HG03442 (cell line): ENCODE measurements around the gene TMEM250.
"Not testable (repeated sequence)": the region's sequence is repeated elsewhere in the genome, so short reads cannot be mapped to it uniquely, and the experiment has no call there.

Source experiments
- ATAC-seq: cut with Tn5 transposase; IDR thresholded peaks from one replicate; pipeline ENCODE4 v1.9.1; 2021; ENCODE audit warnings: mild to moderate bottlenecking, moderate library complexity; ENCODE audit not compliant: unreplicated experiment

TMEM250 gene, protein sequence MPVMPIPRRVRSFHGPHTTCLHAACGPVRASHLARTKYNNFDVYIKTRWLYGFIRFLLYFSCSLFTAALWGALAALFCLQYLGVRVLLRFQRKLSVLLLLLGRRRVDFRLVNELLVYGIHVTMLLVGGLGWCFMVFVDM

DNA sequence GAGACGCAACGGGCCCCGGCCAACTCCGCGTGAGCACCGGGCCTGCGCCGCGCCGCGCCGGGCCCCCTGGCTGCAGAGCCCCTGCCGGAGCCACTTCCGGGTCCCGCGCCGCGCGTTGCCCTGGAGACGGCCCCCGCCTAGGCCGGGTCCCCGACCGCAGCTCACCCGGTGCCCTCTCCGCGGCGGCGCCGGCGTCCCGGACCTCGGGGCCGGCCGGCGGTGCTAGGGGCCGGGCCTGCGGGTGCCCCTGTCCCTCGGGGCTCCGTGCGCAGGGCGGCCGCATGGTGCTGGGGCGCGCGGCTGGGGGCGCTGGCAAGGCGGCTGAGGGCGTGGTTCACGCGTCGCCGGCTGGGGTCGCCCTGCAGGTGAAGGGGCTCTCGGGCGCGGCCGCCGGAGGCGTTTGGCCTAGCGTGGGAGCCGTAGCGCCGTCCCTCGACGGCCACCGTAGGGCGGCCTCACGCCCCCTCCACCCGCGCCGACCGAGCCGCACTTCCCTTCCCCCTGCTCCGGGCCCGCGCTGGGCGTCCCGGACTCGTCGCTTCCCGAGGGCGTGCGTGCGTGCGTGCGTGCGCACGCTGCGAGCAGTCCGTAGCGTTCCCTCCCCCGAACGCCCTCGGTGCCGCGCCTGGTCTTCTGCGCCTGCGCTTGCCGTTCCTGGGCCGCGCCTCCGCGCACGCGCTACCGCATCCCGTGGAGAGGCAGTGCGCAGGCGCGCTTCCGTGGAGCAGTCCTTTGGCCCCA lies at the start of gene TMEM250:
Gene TMEM250, minus strand, starts transcription at position 556 of the 741 bp plus-strand sequence. CDS start 1,975 bp downstream, outside the sequence.
- peak; percentile 76 for ATAC-seq

DNA sequence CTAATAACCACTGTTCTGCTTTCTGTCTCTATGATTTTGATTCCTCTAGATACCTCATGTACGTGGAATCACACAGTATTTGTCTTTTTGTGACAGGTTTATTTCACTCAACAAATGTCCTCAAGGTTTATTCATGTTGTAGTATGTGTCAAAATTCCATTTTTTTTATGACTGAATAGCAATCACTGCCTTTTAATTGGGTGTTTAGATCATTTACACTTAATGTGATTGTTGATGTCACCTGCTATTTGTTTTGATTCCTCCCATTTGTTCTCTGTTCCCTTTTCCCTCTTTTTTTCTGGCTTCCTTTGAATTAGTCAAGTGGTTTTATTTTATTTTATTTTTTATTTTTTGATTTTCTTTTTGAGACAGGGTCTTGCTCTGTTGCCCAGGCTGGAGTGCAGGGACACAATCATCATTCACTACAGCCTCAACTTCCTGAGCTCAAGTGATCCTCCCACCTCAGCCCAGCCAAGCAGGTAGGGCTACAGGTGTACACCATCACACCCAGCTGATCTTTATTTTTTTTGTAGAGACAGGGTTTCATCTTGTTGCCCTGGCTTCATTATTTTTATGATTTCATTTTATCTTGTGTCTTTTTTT lies 44.7 kb upstream of the TMEM250 start:
- no peak for ATAC-seq

DNA sequence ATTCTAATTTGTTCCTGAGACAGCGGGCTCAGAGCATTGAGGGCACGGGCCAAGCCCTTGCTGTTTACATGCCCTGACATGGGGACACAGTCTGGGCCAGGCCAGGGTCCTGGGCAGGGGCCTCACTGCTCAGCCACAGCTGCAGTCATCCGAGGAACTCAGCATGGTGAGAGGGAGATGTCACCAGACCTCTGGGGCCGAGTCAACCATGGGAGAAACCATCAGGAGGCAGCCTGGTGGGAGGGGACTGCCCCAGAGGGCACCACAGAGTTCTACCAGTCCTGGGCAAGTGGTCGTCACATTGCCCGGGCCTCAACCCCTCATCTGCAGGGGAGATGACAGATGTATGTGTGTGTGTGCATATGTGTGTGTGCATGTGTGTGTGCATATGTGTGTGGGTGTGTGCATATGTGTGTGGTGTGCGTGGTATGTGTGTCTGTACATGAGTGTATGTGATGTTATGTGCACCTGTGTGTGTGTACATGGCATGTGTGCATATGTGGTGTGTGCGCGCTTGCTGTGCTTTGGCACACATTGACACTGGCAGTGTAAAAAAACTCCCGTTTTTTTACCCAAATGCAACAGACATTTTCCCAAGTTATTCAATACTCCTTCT lies 42.4 kb upstream of the TMEM250 start:
- ATAC-seq = no peak

DNA sequence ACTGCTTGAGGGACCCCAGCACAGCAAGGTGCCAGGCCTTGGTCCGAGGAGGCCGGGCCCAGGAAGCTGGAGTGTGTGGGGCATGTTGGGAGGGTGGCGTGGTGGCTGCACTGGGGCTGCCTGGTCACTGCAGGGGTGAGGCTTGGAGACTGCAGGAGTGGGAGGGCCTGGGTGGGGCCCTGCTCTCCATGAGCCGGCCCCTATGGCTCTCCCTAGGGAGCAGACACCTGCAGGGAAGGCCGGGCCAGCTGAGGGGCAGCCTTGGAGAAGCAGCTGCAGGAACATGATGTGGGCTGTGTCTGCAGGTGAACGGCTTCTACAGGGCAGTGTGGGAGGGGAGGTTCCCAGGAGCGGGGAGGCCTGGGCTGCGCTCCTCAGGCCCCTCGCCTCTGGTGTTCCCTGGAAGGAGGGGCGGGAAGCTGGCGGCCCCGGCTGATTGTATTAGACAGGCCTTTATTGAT lies 41.7 kb upstream of the TMEM250 start:
- ATAC-seq = no peak

DNA sequence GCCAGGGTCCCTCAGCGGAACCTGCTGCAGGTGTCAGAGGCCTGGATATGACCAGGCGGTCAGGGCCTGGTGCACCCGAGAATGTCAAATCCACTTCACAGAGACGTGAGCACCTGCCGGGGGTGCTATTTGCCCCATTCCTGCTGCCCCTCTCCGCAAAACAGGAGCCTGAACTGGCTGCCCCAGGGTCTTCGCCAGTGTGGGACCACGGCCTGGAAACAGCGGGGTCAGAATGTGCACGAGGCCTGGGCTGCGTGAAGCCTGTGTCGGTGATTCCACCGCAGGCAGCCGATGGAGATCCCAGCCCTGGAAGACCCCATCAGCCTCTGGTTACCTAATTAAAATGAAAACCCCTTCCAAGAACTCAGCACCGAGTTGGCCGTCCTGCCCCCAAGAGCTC lies 41.2 kb upstream of the TMEM250 start:
- ATAC-seq = no peak

DNA sequence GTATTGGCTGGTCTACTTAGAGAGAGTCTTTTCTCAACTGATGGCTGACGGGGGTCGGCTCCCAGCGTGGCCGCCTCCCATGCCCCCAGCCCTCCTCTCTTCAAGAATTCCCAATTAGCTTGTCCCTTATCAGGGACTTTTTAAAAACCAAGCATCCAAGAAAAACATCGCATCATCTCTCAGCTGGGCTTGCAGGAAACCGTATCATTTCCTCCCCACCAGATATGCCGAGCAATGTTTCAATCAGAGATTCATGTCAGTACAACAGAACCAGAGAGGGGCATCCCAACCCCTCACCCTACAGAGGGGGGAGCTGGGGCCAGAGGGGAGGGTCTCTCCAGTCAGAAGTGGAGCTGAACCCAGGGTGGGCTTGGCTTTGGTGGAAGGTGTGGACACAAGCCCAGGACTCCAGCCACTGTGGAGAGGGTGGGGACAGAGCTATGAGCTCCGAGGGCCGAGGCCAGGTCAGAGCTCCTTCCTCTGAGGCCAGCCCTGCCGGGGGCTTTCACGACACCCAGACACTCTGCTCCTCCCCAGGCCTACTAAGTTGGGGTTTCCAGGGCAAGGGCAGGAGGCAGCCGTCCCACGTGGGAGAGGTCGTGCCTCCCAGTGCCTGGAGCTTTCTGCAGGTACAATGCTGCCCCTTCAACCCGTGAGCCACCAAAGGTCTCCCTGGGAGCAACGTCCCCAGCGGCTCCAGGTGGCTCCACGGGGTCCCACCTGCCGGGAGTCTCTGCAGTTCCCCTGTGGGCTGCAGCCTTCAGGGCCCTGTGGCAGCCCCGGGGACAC lies 39.0 kb upstream of the TMEM250 start:
- ATAC-seq = no peak

DNA sequence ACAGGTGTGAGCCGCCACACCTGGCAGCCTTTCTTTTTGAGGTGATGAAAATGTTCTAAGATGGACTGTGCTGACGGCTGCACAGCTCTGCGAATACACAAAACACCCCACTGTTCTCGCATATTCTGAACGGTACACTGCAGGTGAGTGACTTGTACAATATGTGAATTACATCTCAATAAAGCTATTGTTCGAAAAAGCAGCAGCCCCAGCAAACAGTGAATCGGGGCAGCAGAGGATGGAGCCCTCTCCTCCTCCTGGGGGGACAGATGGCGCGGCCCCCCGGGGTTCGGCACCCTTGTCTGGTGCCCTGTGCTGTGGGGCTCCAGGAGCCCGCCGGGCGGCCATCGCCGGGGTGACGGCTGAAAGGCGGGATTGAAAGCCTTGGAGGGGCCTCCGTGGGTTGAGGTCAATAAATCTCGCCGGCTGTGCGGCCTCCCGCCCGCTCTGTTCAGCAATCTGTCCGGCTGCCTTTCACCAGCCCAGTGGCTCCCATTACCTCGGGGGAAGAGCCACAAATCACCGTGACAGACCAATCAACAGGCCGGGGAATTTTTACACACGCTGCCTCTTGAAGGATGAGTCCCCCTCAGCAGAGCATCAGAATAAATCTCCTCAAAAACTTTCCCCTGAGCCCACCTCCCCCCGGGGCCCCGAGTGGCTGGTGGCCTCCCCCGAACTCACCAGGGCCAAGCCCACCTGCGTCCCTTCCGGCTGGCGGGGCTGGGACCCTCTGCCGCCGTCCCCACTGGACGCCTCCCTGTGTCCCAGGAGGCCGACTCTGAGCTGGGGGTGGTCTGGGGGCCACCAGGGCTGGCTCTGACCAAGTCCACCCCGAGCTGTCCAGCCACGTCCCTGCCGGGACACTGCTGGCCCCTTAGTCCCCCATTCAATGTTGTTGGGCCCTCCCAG lies 37.8 kb upstream of the TMEM250 start:
- no peak for ATAC-seq

DNA sequence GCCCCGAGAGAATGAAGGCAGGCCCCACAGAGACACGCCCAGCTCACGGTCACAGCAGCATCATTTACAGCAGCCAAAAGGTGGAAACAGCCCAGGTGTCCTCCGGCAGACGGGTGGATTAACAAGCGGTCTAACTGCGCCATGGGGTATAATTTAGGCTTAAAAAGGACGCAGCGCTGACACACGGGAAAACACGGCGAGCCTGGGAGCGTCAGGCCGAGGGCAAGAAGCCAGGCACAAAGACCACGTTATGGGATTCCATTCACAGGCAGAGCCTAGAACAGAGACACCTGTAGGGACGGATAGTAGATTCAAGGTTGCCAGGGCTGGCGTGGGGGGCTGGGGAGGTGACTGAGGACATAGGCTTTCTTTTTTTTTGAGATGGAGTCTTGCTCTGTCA lies 36.9 kb upstream of the TMEM250 start:
- no peak for ATAC-seq

DNA sequence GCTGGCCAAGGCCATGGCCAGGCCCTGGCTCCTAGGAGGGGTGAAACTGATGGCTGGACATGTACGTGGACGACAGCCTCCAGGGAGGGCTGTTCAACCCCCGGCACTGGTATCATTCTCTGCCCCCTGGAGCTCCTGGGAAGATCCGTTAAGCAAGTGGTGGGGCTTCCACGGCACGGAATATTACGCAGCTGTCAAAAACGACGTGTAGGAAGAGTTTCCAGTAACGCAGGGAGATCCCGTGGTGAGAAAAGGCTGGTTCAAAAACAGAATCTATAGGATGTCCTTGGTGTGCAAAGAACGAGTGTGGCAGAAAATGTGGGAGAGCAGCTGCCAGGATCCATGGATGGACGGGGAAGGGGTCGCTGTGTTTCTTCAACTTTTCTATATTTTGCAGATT lies 36.3 kb upstream of the TMEM250 start:
- no peak for ATAC-seq

DNA sequence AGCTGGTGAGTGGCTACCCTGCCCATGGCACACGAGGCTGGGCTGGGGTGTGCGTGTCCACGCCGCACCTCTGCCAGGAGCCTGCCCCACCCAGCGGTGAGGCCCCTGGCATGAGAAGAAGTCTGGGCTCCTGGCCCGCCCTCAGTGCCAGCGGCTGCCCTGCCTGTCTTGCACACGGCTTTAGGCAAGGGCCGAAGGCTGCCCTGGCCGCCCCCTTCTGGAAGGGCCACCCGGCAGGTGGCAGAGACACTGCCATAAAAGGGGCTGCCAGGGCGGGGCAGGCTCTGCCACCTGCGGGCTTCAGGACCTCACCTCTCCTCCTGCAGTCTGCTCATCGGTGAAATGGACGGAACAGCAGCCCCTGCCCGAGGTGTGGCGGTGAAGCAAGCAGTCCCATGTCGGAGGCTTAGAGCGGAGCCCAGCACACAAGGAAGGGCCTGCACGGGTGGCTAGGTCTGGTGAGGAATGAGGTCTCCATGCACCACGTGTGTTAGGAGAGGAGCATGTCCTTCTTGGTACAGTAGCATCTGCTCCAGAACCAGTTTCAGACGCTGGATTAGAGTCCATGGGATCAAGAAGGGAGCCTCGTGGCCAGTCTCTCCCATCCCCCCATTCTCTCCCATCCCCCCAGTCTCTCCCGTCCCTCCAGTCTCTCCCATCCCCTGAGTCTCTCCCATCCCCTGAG lies 34.8 kb upstream of the TMEM250 start:
- no peak for ATAC-seq

DNA sequence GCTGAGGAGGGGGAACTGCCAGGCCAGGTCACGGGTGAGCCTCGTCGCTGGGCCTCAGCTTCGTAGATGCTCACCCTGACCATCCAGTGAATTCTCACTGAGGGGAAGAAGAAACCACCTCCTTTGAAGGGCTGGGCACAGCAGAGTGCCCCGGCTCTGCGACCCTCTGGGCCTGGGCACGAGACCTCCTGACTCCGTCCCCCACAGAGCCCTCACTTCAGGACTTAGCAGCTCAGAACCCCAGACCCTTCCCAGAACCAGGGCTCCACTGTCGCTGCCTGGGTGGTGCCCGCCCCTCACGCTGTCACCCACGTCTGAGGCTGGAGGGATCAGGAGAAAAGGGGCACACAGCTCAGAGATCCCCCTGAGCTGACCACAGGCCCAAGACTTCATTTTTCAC lies 34.3 kb upstream of the TMEM250 start:
- no peak for ATAC-seq

DNA sequence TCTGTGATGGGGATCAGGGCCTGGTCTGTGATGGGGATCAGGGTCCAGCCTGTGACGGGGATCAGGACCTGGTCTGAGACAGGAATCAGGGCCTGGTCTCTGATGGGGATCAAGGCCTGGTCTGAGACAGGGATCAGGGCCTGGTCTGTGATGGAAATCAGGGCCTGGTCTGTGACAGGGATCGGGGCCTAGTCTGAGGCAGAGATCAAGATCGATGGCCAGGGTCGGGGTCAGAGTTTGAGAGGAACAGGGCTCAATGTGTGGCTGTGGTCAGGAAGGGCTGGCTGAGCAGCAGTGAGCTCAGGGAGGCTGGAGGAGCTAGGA lies 33.8 kb upstream of the TMEM250 start:
- ATAC-seq = no peak

DNA sequence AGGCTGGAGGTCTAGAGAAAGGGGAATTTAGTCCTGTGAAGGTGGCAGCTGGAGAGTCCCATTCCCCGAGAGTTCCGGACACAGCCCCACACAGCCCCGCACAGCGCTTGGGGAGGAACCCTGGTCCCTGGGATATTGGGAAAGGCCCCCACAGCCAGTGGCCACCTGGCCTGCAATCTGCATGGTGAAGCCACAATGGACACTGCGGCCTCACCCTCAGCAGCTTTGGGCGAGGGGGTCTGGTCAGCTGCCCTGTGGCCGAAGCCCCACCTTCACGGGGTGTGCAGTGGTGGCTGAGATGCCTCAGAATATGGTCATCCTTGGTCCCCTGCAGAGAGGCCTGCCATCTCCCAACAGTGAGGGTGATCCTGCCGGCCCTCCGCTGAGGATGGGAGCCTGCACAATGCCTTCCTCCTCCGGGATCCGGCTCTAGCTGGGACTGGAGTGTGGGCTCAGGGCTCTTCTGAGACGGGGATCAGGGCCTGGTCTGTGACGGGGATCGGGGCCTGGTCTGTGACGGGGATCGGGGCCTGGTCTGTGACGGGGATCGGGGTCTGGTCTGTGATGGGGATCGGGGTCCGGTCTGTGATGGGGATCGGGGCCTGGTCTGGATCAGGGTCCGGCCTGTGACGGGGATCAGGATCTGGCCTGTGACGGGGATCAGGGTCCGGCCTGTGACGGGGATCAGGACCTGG lies 33.3 kb upstream of the TMEM250 start:
- ATAC-seq = no peak

DNA sequence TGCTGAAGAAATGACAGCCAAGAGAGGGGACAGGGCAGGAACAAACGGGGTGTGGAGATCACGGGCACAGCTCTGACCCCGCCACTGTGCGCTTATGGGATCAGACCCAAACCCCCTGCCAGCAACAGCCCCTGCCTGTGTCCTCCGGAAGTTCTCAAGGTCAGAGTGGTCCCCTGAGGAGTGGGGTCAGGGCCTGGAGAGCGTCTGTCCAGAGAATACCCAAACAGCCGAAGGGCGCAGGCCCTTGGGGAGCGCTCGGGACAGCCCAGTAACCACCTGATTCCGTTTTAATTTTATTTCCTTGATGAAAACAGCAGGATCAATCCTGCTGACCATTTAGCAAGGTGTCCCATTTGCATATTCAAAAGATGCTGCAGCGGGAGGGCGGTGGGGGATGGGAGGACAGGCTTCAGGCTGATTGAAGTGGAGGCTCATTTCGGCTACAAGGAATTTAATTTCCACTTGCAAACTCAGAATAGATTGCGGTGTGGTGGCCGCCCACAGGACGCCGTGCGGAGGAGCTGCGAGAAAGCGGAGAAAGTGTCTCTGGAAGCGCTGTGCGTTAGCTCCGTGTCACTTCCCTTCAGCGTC lies 32.6 kb upstream of the TMEM250 start:
- ATAC-seq = no peak

DNA sequence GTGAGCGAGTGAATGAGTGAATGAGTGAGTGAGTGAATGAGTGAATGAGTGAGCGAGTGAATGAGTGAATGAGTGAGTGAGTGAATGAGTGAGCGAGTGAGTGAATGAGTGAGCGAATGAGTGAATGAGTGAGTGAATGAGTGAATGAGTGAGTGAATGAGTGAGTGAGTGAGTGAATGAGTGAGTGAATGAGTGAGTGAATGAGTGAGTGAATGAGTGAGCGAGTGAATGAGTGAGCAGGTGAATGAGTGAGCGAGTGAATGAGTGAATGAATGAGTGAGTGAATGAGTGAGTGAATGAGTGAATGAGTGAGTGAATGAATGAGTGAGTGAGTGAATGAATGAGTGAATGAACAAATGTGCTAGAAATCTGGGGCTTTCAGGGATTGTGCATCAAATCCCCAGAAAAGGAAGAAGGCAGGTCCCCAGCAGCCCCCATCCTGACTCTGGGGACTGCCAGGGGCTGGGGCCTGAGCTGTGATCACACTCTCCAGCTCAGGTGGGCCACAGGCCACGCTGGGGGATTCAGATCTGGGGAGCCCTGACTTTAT lies 32.1 kb upstream of the TMEM250 start:
- not testable (repeated sequence) for ATAC-seq

DNA sequence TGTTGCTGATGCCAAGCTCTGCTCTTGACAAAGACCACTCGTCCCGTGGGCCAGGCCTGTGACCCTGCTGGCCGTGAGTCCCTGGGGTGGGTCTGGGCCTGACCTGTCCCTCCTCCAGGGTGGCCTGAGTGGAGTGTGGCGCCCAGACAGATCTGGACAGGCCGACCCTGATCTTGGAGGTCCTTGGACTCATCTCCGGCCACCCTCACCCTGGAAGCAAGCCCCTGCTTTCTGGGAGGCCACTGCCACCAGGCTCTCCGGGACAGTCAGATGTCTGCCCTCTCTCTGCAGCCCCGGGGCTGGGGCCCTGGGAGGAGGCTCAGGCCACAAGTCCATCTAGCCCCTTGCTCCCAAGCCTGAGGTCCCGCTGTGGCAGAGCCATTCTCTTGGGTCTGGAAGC lies 31.2 kb upstream of the TMEM250 start:
- ATAC-seq = no peak

DNA sequence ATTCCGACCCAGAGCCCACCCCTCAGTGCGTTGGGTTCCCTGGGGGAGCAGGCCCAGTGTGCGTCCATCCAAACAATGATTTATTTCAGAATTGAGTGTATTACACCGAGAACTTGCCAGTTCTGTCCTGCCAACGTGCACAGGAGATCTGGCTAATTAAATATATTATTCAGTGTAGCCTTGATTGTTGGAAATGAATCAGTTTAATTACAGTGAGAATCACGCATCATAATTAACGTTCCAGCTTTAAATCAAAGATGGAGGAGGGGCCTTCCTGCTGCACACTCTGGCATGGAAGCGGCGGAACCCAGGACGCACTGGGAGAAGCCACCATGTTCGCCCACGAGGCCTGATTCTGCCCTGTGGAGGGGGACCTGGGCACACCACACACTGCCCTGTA lies 30.7 kb upstream of the TMEM250 start:
- no peak for ATAC-seq

DNA sequence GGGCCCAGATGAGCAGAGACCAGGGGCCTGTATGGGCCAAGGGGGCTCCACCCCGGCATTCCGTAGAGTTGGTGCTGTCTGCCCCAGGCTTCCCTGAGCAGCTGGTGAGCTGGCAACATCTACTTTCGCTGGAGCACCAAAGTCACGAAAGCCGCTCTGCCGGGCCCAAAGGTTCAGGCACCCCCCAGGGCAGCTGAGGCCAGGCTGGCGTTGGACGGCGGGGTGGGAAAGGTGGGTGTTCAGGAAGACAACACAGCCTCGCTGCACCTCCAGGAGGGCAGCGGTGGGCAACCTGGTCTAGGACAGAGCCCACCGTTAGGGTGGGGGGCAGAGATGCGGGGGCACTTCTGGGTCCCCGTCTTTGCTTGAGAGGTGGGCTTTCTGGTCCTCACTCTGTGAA lies 30.1 kb upstream of the TMEM250 start:
- no peak for ATAC-seq
